NB4 (cell line): ENCODE results near the gene SYCE3.
A peak's percentile ranks its signal among the peaks of the same experiment; 100 is the strongest.

Experiments used
- DNase-seq: peaks from one replicate; pipeline ENCODE4 v3.0.0; 2010; ENCODE audit warnings: low read depth
- H3K4me3 ChIP-seq: one replicate; pipeline ENCODE4 v1.5.1; 2011; ENCODE audit warnings: mild to moderate bottlenecking, low read depth, low read length, moderate library complexity
- CTCF ChIP-seq: IDR thresholded peaks from one replicate; pipeline ENCODE4 v1.5.1; 2012; ENCODE audit warnings: low read depth, low read length
- MAX ChIP-seq: IDR thresholded peaks from 2 replicates; pipeline ENCODE4 v1.6.1; 2011; ENCODE audit warnings: low read depth, low read length
- MYC ChIP-seq: IDR thresholded peaks from 2 replicates; pipeline ENCODE4 v1.6.1; 2011; ENCODE audit warnings: low read depth, low read length
- POLR2A ChIP-seq: IDR thresholded peaks from 2 replicates; pipeline ENCODE4 v1.6.1; 2011; ENCODE audit warnings: mild to moderate bottlenecking; ENCODE audit not compliant: insufficient read length; ENCODE audit errors: extremely low read depth

SYCE3 gene

GRCh38 chr22:50556703-50557102, 6.0 kb downstream of the SYCE3 start:
- no peak overlapping the region for H3K4me3 ChIP-seq
- TF ChIP-seq MAX (no peak), CTCF (no peak), POLR2A (no peak)
- DNase-seq: no peak

- H3K4me3 ChIP-seq: no peak overlapping the region
- DNase-seq: no peak
- TF ChIP-seq POLR2A (no peak), MAX (no peak), CTCF (no peak), MYC (no peak)
Measured at GRCh38 chr22:50553310-50553709, 9.4 kb downstream of the SYCE3 start.

GRCh38 chr22:50551160-50551752, 11.5 kb downstream of the SYCE3 start:
- DNase-seq: no peak
- H3K4me3 ChIP-seq: no peak overlapping the region
- TF ChIP-seq CTCF: no peak
- no peak for TF ChIP-seq MYC
- no peak for TF ChIP-seq POLR2A
- no peak for TF ChIP-seq MAX

- no peak for DNase-seq
- TF ChIP-seq CTCF (no peak), MYC (no peak), POLR2A (no peak), MAX (no peak)
- no peak overlapping the region for H3K4me3 ChIP-seq
Measured at GRCh38 chr22:50550395-50550794, 12.3 kb downstream of the SYCE3 start.

GRCh38 chr22:50548921-50549790, 13.6 kb downstream of the SYCE3 start:
- H3K4me3 ChIP-seq: peak overlapping the region; percentile 34
- no peak for DNase-seq
- TF ChIP-seq POLR2A (no peak), MAX (no peak), CTCF (no peak), MYC (no peak)
